ENCODE measurements around the gene GTPBP8. TPM values are rescaled to one million over a fixed set of nuclear protein-coding genes. Genes with fewer than 3 reads are reported as not detected.

Gene GTPBP8
- total RNA-seq, 1 experiment from 2014 or later, result 19.5 TPM

DNA sequence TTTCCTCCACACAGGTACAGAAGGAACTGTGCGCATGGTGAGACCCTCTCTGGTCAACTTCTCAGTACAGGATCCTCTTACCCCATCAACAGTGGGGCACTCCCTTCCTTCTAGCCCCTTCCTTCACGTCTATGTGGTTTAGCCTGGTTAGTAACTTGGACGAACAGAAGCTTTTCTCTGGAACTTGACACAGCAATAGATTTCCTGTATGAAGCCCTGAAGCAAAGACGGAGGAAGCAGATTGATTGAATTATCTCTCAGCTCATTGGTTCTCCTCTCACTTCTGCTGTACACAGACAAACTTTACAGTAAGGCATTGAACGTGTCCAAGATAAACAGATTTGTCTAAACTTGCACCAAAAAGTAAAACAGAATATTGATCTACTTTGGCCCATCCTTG, 15.9 kb upstream of the GTPBP8 start, which contains the start of gene CD200R1:
Gene CD200R1, minus strand, starts transcription at position 210 of the 400 bp plus-strand sequence. CDS start 246 bp downstream, outside the sequence.
- no peaks in the 10 kb centered on the region for H3K9me3 ChIP-seq
- no peaks in the 10 kb centered on the region for H3K27me3 ChIP-seq (replicated peaks; ENCODE audit: control insufficient read depth, insufficient read depth, low read length)
- no peaks in the 10 kb centered on the region for H3K36me3 ChIP-seq (ENCODE audit: control insufficient read depth, insufficient read depth, low read length)
- DNase-seq, result no peak
- peaks cover 6% of the 10 kb centered on the region for H3K4me1 Mint-ChIP-seq (ENCODE audit: low read depth, unreplicated experiment)
- BruUV-seq (replicated peaks), result no TSS peak
- H3K36me3 Mint-ChIP-seq (ENCODE audit: insufficient read depth, unreplicated experiment), result no peaks in the 10 kb centered on the region
- no peaks in the 10 kb centered on the region for H3K4me1 ChIP-seq
- TF ChIP-seq, protein P1, sequence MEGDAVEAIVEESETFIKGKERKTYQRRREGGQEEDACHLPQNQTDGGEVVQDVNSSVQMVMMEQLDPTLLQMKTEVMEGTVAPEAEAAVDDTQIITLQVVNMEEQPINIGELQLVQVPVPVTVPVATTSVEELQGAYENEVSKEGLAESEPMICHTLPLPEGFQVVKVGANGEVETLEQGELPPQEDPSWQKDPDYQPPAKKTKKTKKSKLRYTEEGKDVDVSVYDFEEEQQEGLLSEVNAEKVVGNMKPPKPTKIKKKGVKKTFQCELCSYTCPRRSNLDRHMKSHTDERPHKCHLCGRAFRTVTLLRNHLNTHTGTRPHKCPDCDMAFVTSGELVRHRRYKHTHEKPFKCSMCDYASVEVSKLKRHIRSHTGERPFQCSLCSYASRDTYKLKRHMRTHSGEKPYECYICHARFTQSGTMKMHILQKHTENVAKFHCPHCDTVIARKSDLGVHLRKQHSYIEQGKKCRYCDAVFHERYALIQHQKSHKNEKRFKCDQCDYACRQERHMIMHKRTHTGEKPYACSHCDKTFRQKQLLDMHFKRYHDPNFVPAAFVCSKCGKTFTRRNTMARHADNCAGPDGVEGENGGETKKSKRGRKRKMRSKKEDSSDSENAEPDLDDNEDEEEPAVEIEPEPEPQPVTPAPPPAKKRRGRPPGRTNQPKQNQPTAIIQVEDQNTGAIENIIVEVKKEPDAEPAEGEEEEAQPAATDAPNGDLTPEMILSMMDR (IDR thresholded peaks at IDR 0.05; ENCODE audit: insufficient read depth in 1 of 2, low read depth in 1 of 2, low read length in 1 of 2, severe bottlenecking in 1 of 2, unreplicated experiment in 1 of 2), result no peak
- ChIA-PET POLR2A (no interaction called here), CTCF (no interaction called here)
- H3K27me3 Mint-ChIP-seq (ENCODE audit: insufficient read depth, unreplicated experiment), result peaks cover 3% of the 10 kb centered on the region
- H3K27ac Mint-ChIP-seq (ENCODE audit: unreplicated experiment), result no peak within 1 kb of the TSS
- intact Hi-C loops (cut with micrococcal nuclease; ENCODE audit: unreplicated experiment), result loop anchor here (5.0 kb wide), 1 partner anchor 163 kb away; no protein-coding TSS in a partner anchor
- no peak within 1 kb of the TSS for H3K4me3 ChIP-seq (ENCODE audit: low read depth, low read length)
- H3K9me3 Mint-ChIP-seq (ENCODE audit: unreplicated experiment), result no peaks in the 10 kb centered on the region
- H3K4me3 Mint-ChIP-seq (ENCODE audit: unreplicated experiment), result no peak within 1 kb of the TSS

DNA sequence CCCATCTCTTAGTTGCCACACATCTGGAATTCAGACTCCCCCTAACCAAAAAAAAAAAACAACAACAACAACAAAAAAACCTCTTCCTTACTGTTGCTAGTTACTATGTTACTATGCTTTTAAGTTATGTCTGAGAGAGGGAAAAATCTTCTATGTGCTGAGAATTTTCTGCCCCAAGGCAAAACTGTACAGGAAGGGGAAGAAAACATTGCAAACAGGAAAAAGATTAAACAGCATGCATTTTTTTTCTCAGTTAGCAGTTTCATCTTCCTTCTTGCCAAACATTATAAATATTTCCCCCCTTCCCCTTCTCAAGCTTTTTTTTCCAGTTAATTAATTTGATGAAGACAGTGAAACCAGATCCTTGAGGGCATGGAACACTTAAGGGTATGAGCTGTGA, 14.8 kb upstream of the GTPBP8 start:
- H3K9me3 ChIP-seq, result no peaks in the 10 kb centered on the region
- Mint-ChIP-seq H3K27ac (ENCODE audit: unreplicated experiment) (no peak overlapping the region), H3K9me3 (ENCODE audit: unreplicated experiment) (no peaks in the 10 kb centered on the region), H3K4me1 (ENCODE audit: low read depth, unreplicated experiment) (peaks cover 6% of the 10 kb centered on the region), H3K36me3 (ENCODE audit: insufficient read depth, unreplicated experiment) (no peaks in the 10 kb centered on the region), H3K27me3 (ENCODE audit: insufficient read depth, unreplicated experiment) (peaks cover 3% of the 10 kb centered on the region), H3K4me3 (ENCODE audit: unreplicated experiment) (no peak overlapping the region)
- TF ChIP-seq, protein P1 (IDR thresholded peaks at IDR 0.05; ENCODE audit: insufficient read depth in 1 of 2, low read depth in 1 of 2, low read length in 1 of 2, severe bottlenecking in 1 of 2, unreplicated experiment in 1 of 2), result no peak
- no peaks in the 10 kb centered on the region for H3K27me3 ChIP-seq (replicated peaks; ENCODE audit: control insufficient read depth, insufficient read depth, low read length)
- H3K36me3 ChIP-seq (ENCODE audit: control insufficient read depth, insufficient read depth, low read length), result no peaks in the 10 kb centered on the region
- no peak overlapping the region for H3K4me3 ChIP-seq (ENCODE audit: low read depth, low read length)
- ChIA-PET POLR2A (no interaction called here), CTCF (no interaction called here)
- intact Hi-C loops (cut with micrococcal nuclease; ENCODE audit: unreplicated experiment), result loop anchor here (5.0 kb wide), 1 partner anchor 164 kb away; no protein-coding TSS in a partner anchor
- no peak for DNase-seq
- H3K4me1 ChIP-seq, result no peaks in the 10 kb centered on the region
- no TSS peak for BruUV-seq (replicated peaks)

DNA sequence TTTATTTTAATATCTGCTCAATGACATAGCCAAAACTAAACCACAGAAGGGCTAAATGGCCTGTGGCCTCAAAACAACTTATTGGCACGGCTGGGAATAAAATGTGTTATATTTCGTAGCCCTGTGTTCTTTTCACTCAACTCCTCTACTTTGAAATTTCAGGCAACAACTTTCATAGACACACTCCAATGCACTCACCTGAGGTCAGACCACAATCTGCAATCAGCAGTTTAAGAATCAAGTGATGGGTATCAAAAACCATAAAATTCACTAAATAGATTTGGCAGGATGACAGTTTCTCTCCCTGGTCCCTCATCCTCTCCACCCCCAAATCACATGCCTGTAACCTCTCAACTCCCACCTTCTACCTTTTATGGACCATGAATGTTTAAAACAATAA, 13.8 kb upstream of the GTPBP8 start:
- BruUV-seq (replicated peaks), result no TSS peak
- H3K27ac Mint-ChIP-seq (ENCODE audit: unreplicated experiment), result no peak overlapping the region
- CTCF ChIA-PET, result no interaction called here

More for the DNA sequence above, 13.8 kb upstream of the GTPBP8 start:
- Mint-ChIP-seq H3K27me3 (ENCODE audit: insufficient read depth, unreplicated experiment) (no peaks in the 10 kb centered on the region), H3K4me1 (ENCODE audit: low read depth, unreplicated experiment) (peaks cover 6% of the 10 kb centered on the region), H3K4me3 (ENCODE audit: unreplicated experiment) (no peak overlapping the region), H3K9me3 (ENCODE audit: unreplicated experiment) (no peaks in the 10 kb centered on the region), H3K36me3 (ENCODE audit: insufficient read depth, unreplicated experiment) (no peaks in the 10 kb centered on the region)
- no peaks in the 10 kb centered on the region for H3K36me3 ChIP-seq (ENCODE audit: control insufficient read depth, insufficient read depth, low read length)
- POLR2A ChIA-PET, result no interaction called here
- H3K4me3 ChIP-seq (ENCODE audit: low read depth, low read length), result no peak overlapping the region
- H3K9me3 ChIP-seq, result no peaks in the 10 kb centered on the region
- DNase-seq, result no peak
- TF ChIP-seq, protein P1 (IDR thresholded peaks at IDR 0.05; ENCODE audit: insufficient read depth in 1 of 2, low read depth in 1 of 2, low read length in 1 of 2, severe bottlenecking in 1 of 2, unreplicated experiment in 1 of 2), result no peak
- intact Hi-C loops (cut with micrococcal nuclease; ENCODE audit: unreplicated experiment), result loop anchor here (5.0 kb wide), 1 partner anchor 165 kb away; no protein-coding TSS in a partner anchor
- no peaks in the 10 kb centered on the region for H3K4me1 ChIP-seq
- no peaks in the 10 kb centered on the region for H3K27me3 ChIP-seq (replicated peaks; ENCODE audit: control insufficient read depth, insufficient read depth, low read length)

All from Caco-2 (cell line).